Stimulated activated CD4-positive, alpha-beta T cell treated with anti-CD3 and anti-CD28 coated beads, Interleukin-15, amount 100 ng/mL, for 24 hours (primary cell): ENCODE results near the gene EFCAB11.
A peak's percentile ranks its signal among the peaks of the same experiment; 100 is the strongest.

Experiments used
- DNase-seq: peaks from one replicate; pipeline ENCODE4 v3.0.0-alpha.2; 2020

Gene EFCAB11

GRCh38 chr14:89760086-89760485 lies 194.4 kb downstream of the EFCAB11 start:
- DNase-seq, result no peak

- DNase-seq, result no peak
Measured at GRCh38 chr14:89757313-89757939, 197.1 kb downstream of the EFCAB11 start.

DNA sequence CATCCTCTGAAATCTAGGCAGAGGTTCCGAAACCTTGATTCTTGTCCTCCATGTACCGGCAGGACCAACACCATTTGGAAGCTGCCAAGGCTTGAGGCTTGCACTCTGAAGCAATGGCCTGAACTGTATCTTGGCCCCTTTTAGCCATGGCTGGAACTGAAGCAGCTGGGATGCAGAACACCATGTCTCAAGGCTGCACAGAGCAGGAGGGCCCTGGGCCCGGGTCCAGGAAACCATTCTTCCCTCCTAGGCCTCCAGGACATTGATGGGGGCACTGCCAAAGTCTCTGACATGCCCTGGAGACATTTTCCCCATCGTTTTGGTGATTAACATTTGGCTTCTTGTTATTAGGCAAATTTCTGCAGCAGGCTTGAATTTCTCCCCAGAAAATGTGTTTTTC lies 198.7 kb downstream of the EFCAB11 start:
- no peak for DNase-seq

- no peak for DNase-seq
Measured at GRCh38 chr14:89753828-89754412, 200.6 kb downstream of the EFCAB11 start.

DNA sequence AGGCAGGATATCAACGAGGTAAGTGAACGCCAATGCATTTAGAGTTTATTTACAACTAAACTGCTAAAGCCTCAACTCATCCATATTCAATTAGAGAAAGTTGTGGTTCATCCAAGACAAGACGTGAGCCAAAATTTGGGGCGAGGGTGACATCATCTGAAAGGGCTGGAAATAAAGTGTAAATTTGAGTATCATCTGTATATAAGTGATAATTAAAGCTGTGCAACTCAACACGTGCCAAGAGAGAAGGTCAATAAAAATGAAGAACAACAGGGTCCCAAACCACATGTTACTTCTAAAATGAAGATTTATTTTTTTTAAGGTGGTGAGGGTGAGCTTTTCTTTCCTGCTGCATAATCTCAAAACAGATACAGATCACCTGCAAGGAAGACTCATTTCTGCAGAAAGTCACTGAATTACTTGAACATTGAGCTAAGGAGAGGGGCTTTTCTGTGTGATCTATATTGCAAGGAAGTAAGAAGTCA lies 203.6 kb downstream of the EFCAB11 start:
- peak; percentile 61 for DNase-seq

GRCh38 chr14:89750281-89750755 lies 204.2 kb downstream of the EFCAB11 start:
- no peak for DNase-seq

DNA sequence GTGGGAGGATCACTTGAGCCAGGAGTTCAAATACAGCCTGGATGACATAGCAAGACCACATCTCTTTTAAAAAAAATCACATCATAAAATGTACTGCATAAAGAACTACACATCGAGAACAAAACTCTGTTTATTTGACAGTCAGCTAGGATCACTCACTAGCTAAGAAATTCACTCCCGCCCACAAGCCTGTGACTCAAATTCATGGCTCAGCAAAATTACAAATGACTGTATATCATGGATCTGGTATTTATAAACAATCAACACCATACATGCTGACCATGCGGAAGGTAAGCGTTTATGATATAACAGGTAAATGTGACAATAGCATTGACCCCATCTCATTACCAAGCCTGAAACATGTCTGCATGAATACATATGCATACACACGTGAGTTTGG lies 206.5 kb downstream of the EFCAB11 start:
- DNase-seq, result peak; percentile 31

DNA sequence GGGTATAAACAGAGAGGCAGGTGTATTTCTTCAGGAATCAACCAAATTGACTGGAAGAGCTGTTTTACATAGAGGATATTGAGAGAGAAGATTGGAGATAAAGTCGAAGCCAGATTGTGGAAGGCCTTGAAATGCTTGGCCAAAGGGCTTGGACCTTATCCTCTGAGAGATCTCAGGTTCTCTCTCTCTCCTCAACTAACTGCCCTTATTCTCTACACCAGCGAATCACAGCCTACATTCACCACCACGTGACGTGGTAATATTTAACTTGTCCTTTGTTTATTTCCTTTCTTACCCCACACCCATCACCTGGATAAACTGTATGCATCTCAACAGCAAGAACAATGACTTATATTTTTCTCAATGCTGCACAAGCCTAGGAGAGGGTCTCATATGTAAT lies 207.4 kb downstream of the EFCAB11 start:
- no peak for DNase-seq

GRCh38 chr14:89746654-89747053 lies 207.9 kb downstream of the EFCAB11 start:
- no peak for DNase-seq

DNA sequence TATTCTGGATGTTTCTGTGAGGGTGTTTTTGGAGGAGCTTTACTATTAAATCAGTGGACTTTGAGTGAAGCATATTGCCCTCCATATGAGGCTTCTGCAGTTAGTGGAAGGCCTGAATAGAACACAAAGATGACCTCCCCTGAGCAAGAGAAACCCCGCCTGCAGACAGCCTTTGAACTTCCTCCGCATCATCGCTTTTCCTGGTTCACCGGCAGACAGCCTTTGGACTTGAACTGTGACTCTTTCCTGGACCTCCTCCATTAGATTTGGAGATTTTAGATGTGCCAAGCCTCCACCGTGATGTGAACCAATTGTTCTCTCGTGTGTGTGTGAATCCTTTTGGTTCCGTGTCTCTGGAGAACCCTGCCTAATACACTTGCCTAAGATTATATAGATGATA lies 208.4 kb downstream of the EFCAB11 start:
- no peak for DNase-seq
